GM21515 (cell line): ENCODE results near the gene THBS1.

Experiments
- ATAC-seq: cut with Tn5 transposase; IDR thresholded peaks from one replicate; pipeline ENCODE4 v1.9.1; 2021; ENCODE audit not compliant: unreplicated experiment

The THBS1 gene

GRCh38 chr15:39627451-39628143 lies 46.7 kb downstream of the THBS1 start:
- ATAC-seq = no peak

GRCh38 chr15:39628144-39628508 lies 47.2 kb downstream of the THBS1 start:
- ATAC-seq = no peak

GRCh38 chr15:39628546-39629257 lies 47.8 kb downstream of the THBS1 start:
- ATAC-seq = no peak

GRCh38 chr15:39629371-39629770 lies 48.5 kb downstream of the THBS1 start:
- ATAC-seq = no peak

- ATAC-seq = no peak
These were observed 49.0 kb downstream of the THBS1 start for GRCh38 chr15:39629906-39630305.

GRCh38 chr15:39631357-39631756 lies 50.5 kb downstream of the THBS1 start:
- ATAC-seq = no peak

- no peak for ATAC-seq
These were observed 57.2 kb downstream of the THBS1 start for GRCh38 chr15:39638041-39638440.

GRCh38 chr15:39639037-39639436 lies 58.2 kb downstream of the THBS1 start:
- ATAC-seq = no peak

- no peak for ATAC-seq
These were observed 59.8 kb downstream of the THBS1 start for GRCh38 chr15:39640665-39641064.

GRCh38 chr15:39641191-39641889 lies 60.5 kb downstream of the THBS1 start:
- ATAC-seq = no peak

- ATAC-seq = no peak
These were observed 61.2 kb downstream of the THBS1 start for GRCh38 chr15:39642011-39642640.

- ATAC-seq = no peak
These were observed 62.8 kb downstream of the THBS1 start for GRCh38 chr15:39643727-39644126.

GRCh38 chr15:39644136-39644535 lies 63.3 kb downstream of the THBS1 start:
- ATAC-seq = no peak

GRCh38 chr15:39645138-39645975 lies 64.5 kb downstream of the THBS1 start:
- no peak for ATAC-seq

- ATAC-seq = no peak
These were observed 65.0 kb downstream of the THBS1 start for GRCh38 chr15:39645976-39646257.

GRCh38 chr15:39646425-39646824 lies 65.5 kb downstream of the THBS1 start:
- ATAC-seq = no peak
